HG03354 (cell line): ENCODE measurements around the gene NFIX.

Experiments used
- ATAC-seq: cut with Tn5 transposase; IDR thresholded peaks from one replicate; pipeline ENCODE4 v1.9.1; 2021; ENCODE audit warnings: mild to moderate bottlenecking; ENCODE audit not compliant: unreplicated experiment, poor library complexity, severe bottlenecking

NFIX gene

DNA sequence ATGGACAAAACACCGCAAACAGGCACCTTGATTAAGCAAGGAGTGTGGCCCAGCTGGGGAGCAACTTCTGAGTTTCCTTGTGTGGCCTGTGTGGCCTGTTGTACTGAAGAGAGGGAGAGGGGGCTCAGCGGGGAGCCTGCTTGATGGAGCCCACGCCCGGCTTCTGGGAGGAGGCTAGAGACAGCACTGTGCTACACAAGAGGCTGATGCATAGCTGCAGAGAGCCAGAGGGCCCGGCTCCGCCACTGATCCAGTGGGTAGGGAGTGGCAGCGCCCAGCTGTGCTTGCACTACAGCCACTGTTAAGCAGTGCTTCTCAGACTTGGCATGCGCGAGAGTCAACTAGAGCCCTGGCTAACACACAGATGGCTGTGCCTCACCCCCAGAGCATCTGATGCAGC lies 88.4 kb downstream of the NFIX start:
- ATAC-seq = no peak

DNA sequence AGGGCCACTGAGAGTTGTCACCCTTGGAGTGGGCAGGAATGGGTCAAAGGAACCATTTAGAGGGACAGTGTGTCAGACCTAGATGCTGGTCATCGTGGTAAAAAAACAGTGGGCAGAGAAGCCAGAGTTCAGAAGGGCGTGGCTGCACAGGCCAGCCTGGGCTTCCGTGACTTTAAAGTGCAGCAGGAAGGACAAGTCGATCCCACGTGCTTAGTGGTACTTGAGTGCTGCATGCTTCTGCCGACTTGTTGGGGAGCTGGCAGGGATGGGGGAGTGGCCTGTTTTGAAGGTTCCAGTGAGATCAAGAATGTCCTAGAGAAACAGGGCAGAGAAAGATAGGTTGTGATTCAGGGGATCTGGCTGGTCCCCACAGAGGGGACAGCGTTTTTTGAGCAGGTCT lies 90.4 kb downstream of the NFIX start:
- no peak for ATAC-seq

DNA sequence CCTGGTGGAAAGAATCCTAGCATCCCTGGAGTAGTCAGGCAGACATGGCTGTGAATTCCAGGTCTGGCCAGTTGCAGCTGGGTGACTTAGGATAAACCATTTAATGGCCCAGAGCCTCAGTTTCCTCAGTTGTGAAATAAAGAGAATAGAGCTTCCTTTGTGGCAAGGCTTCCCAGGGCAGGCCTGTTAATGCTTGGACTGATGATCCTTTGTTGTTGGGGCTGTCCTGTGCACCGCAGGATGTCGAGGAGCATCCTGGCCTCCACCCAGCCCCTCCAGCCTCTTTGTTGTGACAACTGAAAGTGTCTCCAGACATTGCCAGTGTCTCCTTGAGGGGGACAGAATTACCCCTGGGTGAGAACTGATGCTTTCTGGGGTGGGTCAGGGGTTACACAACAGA lies 91.1 kb downstream of the NFIX start:
- no peak for ATAC-seq

DNA sequence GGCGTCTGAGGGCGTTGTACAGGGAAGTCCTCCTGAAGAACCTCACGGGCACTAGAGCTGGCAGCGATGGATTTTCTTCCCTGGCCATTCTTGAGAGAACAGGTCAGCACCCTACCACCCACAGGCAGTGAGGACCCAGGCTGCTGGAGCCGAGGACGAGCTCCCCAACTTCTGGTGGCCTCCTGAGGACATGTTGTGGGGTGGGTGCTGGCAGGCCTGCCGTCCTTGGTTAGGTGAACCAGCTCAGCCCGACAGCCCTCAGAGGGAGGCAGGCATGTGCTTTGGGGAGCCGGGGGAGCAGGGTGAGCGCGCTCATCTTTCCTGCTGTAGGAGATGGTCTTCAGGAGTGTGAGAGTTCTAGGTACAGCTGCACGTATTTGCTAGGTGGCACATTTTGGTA lies 92.0 kb downstream of the NFIX start:
- no peak for ATAC-seq

DNA sequence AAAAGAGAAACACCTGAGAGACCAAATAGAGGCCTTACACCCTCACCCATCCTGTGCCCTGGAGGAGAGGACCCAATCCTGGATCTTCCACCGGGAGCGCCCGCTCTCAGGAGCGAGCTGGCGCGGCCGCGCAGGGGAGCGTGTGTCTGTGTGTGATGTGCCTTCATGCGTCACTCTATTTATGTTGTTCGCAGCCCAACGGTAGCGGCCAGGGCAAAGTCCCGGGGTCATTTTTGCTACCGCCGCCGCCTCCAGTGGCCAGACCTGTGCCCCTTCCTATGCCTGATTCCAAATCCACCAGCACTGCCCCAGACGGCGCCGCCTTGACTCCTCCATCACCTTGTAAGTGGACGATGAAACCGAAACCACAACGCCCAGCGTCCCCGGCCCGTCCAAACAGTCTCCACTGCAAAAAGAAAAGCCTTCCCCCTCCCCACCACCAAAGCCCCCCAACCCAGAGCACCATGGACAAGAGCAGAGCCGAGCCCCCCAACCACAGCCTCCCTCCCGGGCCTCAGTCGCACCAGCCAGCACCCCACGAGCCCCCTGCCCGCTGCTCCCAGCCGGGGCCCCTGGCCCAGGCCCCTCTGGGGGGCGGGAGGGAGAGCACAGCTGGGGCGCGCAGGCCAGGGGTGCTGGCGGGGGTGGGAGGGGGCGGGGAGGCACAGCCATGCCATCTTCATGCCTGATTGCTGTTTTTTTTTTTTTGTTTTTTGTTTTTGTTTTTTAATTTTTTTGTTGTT lies 92.7 kb downstream of the NFIX start:
- ATAC-seq = no peak

DNA sequence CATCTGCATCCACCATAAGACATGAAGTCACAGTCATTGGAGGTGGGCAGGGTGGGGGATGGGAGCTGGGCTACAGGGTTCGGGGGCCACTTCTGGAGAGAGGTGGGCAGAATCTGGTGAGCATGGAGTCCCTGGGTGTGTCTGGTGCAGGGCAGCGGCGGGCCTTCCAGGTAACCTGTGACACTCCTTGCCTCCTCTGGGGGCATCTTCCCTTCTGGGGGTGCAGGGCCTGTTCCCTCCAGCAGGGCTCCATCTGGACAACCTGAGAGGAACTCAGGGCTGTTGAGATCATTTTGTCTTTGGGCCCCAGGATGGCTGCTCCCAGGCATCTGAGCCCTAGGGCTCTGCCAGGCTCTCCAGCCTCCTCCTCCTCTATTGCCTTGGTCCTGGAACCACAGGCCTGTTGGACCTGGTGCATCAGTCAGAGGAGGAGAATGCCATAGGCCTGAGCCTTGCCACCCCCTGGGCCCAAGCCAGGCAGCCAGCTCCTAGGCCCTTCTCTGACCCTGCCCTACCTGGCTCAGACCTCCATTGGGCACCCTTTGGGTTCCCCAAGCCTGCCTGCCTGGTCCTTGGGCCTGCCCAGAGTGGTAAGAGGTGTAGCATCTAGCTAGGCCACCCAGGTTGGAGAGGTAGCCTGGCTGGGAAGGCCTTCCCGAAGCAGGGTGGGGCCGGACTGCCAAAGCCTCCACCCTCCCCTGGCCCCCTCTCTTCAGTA lies 94.0 kb downstream of the NFIX start:
- no peak for ATAC-seq

DNA sequence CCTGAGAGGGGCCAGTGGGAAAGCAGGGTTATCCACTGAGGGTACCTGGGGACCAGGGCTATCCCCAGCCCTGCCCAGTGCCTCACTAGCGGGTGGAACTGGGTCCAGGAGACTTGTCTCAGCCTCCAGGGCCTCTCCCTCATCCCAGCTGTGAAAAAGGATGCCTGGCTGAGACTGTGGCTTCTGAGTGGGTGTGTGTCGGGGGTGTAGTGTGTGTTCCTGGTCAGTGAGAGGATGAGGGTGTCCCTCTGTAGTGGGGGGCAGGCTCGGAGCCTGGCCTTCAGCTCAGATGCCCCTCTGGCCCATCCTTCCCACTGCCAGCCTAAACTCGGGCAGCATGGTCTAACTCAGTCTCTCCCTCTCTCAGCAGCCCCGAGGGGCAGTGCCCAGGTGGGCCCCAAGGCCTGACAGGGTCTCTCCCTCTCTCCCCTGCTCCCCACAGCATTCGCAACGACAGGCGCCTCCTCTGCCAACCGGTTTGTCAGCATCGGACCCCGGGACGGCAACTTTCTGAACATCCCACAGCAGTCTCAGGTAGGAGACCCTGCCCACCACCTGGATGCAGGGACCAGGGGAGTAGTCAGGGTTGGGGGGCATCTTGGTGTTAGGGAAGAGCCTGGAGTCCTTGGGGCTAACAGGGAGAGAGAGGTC lies 94.7 kb downstream of the NFIX start:
- no peak for ATAC-seq

DNA sequence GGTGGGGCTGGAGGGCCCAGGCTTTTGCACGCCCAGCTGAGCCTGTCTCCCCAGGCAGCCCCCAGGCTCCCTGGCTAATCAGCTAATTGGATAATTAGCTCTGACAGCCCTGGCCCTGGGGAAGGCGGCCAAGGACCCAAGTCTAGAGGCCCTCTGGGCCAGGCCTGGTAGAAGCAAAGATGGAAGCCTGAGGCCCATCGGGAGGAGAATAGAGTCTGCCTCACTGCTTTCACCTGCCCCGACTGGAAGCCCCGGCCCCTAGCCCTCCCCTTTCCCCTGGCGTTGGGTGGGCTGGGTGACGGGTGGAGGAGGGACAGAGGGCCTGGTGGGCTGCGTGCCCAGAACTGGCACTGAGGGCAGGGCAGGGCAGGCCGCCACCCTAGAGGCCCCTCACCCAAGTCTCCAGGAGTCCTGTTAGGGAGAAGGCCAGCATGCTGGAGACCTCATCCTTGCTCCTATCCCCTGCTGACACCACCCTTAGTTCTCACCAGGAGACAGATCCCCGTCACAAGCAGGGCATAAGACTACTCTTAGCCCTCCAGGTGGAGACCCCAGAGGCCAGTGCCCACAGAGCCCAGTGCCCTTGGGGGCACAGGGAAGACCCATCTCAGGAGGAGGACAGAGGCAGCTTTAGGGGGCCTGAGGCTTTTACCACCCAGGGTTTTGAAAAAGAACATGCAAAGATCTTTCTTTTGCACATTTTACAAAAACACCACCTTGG lies 95.4 kb downstream of the NFIX start:
- ATAC-seq = no peak

DNA sequence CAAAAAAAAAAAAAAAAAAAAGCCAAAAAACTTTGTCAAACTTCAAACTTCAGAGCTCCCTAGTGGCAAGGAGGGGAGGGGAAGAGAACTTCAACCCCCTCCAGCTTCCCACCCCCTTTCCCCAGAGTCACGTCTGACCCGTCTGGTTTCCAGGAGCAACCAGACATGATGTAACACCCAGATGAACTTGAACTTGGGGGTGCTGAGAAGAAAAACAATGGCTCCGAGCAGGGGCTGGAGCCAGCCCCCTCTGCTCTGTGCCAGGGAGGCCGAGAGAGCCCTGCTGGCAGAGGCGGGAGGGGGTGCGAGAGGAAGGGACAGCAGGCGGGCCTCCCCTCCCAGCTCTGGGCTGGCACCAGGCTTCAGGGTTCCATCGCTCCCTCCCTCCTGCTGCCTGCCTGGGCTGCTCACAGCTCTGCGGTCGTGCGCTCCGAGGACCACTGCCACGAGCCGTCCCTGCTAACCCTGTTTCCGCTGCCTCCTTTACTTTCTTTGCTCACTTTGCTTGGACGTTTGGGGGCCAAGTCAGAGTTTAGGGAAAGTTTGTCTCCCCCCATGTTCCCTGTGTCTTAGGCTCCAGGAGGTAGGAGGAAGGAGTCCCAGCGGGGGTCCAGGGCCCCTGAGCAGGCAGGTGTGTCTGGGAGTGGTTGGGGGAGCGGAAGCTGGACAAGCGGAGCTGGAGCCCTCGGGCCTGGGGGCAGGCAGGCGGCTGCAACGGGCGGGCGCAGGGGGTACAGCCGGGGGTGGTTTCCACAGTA lies 96.3 kb downstream of the NFIX start:
- no peak for ATAC-seq

DNA sequence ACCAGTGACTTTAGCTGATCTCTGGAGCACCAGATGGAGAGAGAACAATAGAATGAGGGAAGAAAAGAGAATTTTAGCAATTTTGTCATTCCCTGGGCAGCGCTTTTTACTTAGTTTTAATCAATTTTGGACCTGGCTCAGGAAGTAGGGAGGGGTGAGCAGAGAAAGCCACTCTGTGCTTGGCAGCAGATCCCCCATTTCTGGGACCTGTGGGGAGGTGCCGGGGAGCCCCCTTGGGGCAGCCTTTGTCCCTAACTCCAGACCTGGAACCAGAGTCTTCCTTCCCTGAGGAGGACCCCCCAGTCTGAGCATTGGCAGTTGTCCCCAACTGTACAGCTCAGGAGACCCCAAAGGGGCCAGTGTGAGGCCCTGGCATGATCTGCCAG lies 96.9 kb downstream of the NFIX start:
- ATAC-seq = no peak

DNA sequence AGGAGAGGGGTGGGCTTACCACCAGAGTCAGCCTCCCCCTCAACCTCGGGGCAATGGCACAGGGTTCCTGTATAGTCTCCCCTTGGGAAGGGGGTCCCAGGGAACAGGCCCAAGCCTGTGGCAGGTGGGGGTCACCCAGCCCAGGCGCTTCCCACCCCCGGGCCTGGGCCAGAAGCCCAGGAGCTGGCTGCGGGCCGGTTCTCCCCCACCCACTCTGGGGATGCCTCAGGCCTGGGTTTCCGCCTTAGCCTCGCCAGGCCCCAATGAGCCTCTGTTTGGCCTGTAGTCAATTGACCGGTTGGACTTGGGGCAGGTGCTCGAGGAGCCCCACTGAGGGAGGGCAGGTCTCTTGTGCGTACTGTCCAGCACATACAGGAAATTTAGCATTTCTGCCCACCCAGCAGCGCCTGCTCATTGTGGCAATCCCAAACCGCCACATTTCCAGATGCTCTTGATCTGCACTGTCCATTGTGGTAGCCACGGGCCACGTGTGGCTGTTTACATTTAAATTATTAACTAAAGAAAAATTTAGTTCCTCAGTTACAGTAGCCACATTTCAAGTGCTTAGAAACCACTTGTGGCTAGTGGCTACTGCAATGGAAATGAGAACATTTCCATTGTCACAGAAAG lies 97.4 kb downstream of the NFIX start:
- no peak for ATAC-seq

DNA sequence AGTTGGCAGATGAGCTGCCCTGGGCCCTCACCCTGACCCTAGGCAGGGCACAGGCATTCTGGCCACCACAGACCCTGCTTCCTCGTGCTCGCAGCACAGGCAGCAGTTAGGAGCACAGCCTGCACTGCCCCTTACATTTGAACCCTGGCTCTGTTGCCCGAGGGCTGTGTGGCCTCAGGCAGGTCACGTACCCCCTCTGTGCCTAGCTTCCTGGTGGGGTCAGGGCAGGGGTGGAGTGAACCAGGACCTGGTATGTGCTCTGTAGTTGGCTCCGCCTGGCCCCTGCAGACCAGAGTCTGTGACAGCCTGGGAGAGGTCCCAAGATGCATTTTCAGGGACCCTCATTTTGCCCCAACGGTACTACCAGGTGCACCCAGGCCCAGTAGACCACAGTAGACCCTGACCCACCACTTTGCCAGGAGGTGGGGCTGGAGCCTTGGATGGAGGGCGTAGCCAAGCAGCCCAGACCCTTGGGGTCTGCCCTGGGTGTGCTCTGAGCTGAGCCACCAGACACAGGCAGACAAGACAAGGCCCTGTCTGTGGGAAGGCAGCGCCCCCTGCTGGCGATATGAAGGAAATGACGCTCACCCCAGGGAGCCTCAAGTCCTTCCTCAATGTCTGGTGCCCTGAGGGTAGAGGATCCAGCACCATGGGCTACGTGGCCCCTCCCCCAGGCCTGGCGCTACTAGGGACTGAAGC lies 98.3 kb downstream of the NFIX start:
- peak; percentile 63 for ATAC-seq

DNA sequence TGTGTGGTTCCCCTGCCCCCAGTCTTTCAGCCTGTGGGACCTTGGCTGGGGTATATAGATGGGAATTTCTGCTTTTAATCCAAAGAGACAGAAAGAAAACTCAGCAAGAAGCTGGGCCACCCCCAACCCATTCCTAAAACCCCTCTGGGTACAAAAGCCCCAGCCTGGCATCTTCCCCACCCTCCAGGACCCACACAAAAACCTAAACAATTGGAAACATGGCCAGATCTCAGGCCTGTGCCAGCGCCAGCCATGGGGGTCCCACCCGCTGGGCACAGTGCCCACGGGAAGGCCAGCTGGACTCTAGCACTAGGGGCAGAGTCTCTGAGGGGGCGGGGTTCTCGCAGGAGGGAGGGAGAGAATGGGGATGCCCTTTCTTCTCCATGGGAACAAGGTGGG lies 98.8 kb downstream of the NFIX start:
- no peak for ATAC-seq

DNA sequence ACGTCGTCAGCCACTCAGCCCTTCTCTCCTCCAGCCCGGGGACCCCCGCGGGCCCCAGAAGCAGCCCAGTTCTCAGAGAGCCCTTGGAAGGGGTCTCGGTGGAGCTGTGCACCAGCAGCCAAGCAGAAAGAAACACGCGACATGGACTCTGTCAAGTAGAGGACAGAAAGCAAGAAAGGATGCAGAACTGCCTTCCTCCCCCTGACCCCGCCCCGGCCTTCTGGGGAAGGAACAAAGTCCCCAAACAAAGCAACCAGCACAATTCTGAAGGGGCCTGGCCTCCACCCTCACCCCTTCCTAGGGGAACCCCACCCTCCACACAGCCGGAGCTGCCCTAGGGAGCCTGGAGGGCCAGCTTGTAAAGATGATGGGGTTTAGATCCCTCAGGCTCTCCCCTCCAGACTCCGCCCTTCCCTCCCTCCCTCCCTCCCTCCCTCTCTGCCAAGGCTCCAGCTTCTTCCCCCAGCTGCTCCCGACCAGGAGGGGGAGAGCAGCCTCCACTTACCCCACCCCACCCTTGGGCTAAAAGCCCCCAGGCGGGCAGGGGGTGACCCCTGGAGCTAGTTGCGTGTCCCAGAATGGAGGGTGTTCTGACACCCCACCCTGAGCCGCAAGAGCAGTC lies 99.6 kb downstream of the NFIX start:
- no peak for ATAC-seq

DNA sequence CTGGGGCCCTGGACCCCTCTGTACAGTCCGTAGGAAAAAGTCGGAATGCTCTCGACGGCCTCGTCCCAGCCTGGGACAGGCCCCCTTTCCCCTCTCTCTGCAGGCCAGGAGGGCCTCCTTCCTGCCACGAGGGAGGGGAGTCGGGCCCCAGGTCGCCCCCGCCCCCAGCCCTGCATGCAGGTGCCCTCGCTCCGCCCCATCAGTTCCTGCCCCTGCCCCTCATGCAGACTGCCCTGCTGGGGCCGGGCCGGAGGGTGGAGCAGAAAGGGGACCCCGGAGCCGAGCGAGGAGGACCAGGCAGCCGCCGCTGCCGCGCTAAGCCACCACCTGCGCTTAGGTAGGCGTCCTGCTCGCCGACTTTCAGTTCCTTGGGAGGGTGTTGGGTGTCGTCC lies 100.1 kb downstream of the NFIX start:
- ATAC-seq = no peak

DNA sequence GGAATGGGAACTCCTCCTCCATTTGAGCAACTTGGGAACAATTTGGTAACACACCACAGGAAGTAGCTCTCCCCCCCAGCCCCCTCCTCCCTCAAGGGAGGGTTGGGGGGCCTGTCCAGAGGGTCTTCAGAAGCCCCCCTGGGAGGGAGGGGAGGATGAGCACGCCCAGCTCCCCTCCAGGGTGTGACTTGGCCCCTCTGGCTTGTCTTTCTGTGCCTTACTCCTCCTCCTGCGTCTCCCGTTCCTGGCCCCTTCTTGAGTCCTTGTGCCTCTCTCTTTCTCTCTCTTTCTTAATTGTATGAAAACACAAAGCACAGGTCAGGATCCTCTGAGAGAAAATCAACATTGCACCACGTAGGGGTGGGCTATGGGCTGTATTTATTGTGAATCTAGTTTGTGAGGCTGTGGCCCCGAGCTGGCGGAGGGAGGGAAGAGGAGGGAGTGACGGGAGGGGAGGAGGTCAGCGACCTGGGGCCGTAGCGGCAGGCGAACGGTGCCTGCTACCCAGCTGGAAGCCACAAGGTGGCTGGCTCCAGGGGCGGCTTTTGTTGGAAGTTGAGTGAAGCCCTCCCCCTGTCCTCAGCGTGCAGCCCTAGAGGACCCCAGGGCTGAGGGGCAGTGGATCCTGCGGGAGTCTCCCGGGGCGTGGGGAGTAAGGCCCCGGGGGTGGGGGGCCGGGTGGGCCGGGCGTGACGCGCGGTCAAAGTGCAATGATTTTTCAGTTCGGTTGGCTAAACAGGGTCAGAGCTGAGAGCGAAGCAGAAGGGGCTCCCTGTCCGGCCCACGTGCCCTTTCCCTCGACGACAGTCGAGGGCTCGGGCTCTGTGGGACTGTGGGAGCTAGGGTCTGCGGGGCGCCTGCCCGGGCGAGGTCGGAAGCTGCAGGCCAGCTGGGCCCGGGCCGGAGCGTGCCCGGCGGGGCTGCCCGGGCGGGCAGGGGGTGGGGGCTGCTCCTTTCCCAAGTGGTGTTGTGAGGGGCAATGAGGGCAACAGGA lies 101.0 kb downstream of the NFIX start:
- no peak for ATAC-seq

DNA sequence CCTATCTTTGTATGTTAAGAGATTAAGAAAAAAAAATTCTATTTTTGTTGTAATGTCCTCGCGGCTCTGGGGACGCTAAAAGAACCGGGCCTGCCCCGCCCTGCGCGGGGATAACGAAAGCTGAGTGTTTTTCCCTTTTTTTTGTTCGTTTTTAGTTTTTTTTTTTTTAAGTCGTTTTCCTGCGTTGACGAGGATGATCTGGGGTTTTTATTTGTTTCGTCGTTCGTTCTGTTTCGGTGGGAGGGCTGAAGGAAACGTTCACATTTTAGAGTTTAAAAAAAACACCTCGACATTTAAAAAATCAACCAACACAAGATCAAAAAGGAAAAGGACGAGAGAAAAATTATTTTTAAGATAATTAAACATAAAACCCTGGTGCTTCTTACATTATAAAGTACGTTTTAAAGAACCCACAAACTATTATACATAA lies 101.8 kb downstream of the NFIX start:
- no peak for ATAC-seq
